HCT116 (cell line): Measurements from ENCODE around the gene WWOX.

Experiments used
- CEBPB ChIP-seq: IDR thresholded peaks from 2 replicates; pipeline ENCODE4 v1.6.1; 2012; ENCODE audit warnings: low read depth
- EZH2 ChIP-seq: fragments of 200-600 bp; sonication (generic); IDR thresholded peaks from 2 replicates; pipeline ENCODE4 v1.6.1; 2017; ENCODE audit warnings: antibody characterized with exemption, mixed run types
- POLR2AphosphoS5 ChIP-seq: IDR thresholded peaks from 2 replicates; pipeline ENCODE4 v1.6.1; 2011; ENCODE audit warnings: mild to moderate bottlenecking, low read depth, low read length, moderate library complexity
- YY1 ChIP-seq: IDR thresholded peaks from 2 replicates; pipeline ENCODE4 v1.6.1; 2011; ENCODE audit warnings: low read length, low read depth, moderate library complexity, mild to moderate bottlenecking; ENCODE audit not compliant: insufficient replicate concordance; ENCODE audit errors: extremely low read depth

DNA sequence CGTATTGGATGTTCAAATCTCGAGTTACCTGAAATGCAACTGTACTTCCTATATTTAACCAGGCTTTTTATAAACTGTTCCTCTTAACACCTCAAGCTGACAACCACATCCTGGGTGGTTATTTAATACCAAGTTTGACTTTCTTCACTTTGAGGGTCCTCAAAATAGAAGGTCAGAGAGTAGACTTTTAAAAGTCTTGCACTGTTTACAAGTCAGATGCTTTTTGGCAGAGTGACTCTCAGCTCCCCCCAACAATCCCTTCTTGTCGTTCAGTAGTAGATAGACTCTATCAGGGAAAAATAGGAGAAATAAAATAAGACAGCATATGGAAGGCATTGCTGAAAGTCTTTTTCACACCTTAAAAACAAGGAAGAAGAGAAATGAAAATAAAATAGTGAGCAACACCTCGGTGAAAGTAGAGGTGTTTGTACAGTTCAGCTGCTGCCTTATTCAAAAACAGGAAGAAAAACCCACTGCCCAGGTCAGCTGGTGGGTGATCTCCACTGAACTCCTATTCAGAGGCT, 650.4 kb downstream of the WWOX start:
- TF ChIP-seq CEBPB (no peak), YY1 (no peak), EZH2 (no peak), POLR2AphosphoS5 (no peak)
